ENCODE measurements around the gene IL17RA. TPM values are rescaled to one million over a fixed set of nuclear protein-coding genes. Genes with fewer than 3 reads are reported as not detected.

Gene IL17RA
- total and polyA plus RNA-seq, 2 experiments from 2014 or later, result 3.2 to 9.6 TPM

DNA sequence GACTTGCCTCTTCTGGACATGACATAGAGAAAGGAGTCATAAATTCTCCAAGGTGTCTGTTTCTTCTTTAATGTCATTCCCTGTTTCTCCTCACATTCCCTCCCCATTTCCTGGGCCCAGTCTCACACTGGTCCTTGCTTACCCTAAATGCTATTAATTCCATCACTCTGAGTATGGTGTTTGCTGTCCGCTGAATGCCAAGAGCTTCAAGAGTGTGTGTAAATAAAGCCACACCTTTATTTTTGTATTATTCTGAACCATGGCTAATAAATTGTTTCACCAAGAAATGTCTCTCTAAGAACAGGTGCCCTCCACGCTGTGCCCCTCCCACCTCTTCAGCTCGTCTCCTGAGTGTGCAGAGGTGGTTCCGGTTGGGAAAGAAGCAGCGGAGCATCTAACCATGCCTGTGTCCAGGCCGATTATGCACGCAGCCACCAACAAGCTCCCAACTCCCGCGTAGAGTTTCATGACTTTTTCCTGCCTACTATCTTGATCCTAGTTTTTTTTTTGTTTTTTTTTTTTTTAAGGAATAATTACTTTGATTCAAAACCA, 27.8 kb downstream of the IL17RA start:
- H3K27me3 ChIP-seq (ENCODE audit: insufficient read depth), result no peaks in the 10 kb centered on the region
- no peaks in the 10 kb centered on the region for H3F3A ChIP-seq (replicated peaks; ENCODE audit: low read depth)
- no peak overlapping the region for H3K4me2 ChIP-seq
- ATAC-seq (no peak), DNase-seq (ENCODE audit: low spot score) (no peak)
- Mint-ChIP-seq H3K27ac (no peak overlapping the region), H3K9me3 (no peaks in the 10 kb centered on the region), H3K27me3 (ENCODE audit: insufficient read depth, low read depth, poor library complexity) (peaks cover 5% of the 10 kb centered on the region), H3K4me1 (peaks cover 22% of the 10 kb centered on the region), H3K4me3 (no peak overlapping the region), H3K36me3 (ENCODE audit: low read depth) (peaks cover 3% of the 10 kb centered on the region; the same call in 2 of the 3 replicates)
- no peaks in the 10 kb centered on the region for H3K79me2 ChIP-seq (replicated peaks; ENCODE audit: insufficient read depth)
- peaks cover 8% of the 10 kb centered on the region; the same call in 1 of the 2 replicates for H3K4me1 ChIP-seq (ENCODE audit: insufficient read depth)
- H4K20me1 ChIP-seq (replicated peaks; ENCODE audit: insufficient read depth), result no peaks in the 10 kb centered on the region; the same call in 1 of the 2 replicates
- no peaks in the 10 kb centered on the region for H3K9me2 ChIP-seq (ENCODE audit: insufficient read depth)
- no peak overlapping the region for H2AFZ ChIP-seq
- no peak overlapping the region for H3K4me3 ChIP-seq
- no peak overlapping the region for H3K27ac ChIP-seq (ENCODE audit: low read depth)
- H3K36me3 ChIP-seq (ENCODE audit: insufficient read depth), result no peaks in the 10 kb centered on the region
- TF ChIP-seq, protein P1, sequence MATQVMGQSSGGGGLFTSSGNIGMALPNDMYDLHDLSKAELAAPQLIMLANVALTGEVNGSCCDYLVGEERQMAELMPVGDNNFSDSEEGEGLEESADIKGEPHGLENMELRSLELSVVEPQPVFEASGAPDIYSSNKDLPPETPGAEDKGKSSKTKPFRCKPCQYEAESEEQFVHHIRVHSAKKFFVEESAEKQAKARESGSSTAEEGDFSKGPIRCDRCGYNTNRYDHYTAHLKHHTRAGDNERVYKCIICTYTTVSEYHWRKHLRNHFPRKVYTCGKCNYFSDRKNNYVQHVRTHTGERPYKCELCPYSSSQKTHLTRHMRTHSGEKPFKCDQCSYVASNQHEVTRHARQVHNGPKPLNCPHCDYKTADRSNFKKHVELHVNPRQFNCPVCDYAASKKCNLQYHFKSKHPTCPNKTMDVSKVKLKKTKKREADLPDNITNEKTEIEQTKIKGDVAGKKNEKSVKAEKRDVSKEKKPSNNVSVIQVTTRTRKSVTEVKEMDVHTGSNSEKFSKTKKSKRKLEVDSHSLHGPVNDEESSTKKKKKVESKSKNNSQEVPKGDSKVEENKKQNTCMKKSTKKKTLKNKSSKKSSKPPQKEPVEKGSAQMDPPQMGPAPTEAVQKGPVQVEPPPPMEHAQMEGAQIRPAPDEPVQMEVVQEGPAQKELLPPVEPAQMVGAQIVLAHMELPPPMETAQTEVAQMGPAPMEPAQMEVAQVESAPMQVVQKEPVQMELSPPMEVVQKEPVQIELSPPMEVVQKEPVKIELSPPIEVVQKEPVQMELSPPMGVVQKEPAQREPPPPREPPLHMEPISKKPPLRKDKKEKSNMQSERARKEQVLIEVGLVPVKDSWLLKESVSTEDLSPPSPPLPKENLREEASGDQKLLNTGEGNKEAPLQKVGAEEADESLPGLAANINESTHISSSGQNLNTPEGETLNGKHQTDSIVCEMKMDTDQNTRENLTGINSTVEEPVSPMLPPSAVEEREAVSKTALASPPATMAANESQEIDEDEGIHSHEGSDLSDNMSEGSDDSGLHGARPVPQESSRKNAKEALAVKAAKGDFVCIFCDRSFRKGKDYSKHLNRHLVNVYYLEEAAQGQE (IDR thresholded peaks at IDR 0.05; ENCODE audit: unreplicated experiment), result no peak
- TF ChIP-seq STAT1 (IDR thresholded peaks at IDR 0.05; ENCODE audit: unreplicated experiment) (no peak), ZNF331 (CRISPR knock-in tag; IDR thresholded peaks at IDR 0.05; ENCODE audit: low read depth) (no peak), NANOG (IDR thresholded peaks at IDR 0.05; ENCODE audit: borderline replicate concordance) (no peak), CREB1 (CRISPR knock-in tag; IDR thresholded peaks at IDR 0.05; ENCODE audit: low read depth) (no peak), EZH2phosphoT487 (IDR thresholded peaks at IDR 0.05; ENCODE audit: unreplicated experiment) (no peak), ZNF462 (CRISPR knock-in tag; IDR thresholded peaks at IDR 0.05) (no peak), POLR2AphosphoS5 (IDR thresholded peaks at IDR 0.05; ENCODE audit: low read depth) (no peak)
- TF ChIP-seq, protein P2, sequence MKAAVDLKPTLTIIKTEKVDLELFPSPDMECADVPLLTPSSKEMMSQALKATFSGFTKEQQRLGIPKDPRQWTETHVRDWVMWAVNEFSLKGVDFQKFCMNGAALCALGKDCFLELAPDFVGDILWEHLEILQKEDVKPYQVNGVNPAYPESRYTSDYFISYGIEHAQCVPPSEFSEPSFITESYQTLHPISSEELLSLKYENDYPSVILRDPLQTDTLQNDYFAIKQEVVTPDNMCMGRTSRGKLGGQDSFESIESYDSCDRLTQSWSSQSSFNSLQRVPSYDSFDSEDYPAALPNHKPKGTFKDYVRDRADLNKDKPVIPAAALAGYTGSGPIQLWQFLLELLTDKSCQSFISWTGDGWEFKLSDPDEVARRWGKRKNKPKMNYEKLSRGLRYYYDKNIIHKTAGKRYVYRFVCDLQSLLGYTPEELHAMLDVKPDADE (IDR thresholded peaks at IDR 0.05), result no peak
- TF ChIP-seq, protein P3, sequence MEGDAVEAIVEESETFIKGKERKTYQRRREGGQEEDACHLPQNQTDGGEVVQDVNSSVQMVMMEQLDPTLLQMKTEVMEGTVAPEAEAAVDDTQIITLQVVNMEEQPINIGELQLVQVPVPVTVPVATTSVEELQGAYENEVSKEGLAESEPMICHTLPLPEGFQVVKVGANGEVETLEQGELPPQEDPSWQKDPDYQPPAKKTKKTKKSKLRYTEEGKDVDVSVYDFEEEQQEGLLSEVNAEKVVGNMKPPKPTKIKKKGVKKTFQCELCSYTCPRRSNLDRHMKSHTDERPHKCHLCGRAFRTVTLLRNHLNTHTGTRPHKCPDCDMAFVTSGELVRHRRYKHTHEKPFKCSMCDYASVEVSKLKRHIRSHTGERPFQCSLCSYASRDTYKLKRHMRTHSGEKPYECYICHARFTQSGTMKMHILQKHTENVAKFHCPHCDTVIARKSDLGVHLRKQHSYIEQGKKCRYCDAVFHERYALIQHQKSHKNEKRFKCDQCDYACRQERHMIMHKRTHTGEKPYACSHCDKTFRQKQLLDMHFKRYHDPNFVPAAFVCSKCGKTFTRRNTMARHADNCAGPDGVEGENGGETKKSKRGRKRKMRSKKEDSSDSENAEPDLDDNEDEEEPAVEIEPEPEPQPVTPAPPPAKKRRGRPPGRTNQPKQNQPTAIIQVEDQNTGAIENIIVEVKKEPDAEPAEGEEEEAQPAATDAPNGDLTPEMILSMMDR (conservative IDR thresholded peaks at IDR 0.05; ENCODE audit: low read depth in 2 of 2), result no peak
